ENCODE results near the gene SYCN.

SYCN gene

DNA sequence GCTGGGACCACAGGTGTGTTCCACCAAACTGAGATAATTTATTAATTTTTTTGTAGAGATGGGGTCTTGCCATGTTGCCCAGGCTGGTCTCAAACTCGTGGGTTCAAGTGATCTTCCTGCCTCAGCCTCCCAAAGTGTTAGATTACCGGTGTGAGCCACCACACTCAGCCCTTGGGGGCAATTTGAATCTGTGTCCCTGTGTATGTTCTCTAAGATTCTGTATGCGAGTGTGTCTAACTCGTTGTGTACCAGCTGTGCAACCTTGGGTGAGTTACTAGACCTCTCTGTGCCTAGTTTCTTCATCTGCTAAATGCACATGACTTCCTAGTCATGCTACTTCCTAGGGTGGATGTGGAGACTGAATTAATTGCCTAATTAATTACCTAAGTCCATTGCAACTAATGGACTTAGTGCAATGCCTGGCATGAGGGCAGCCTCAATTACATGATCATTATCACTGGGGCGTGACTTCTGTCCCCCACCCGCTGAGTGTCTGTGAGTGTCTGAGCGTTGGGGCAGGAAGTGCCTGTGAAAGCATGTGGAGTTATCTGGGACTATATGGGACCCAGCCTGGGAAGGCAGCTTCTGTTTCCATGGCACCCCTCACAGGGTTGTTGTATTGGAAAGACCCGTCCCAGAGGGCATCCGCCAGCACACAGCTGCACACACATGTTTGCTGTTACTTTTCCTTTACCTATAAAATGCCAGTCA is 9.1 kb downstream of the SYCN start:
- DNase-seq (ENCODE audit: low read depth, low spot score) = no peak

- DNase-seq (ENCODE audit: low read depth, low spot score) = no peak
These were observed 10.3 kb downstream of the SYCN start for GRCh38 chr19:39193803-39194202.

GRCh38 chr19:39192846-39193245 is 11.2 kb downstream of the SYCN start:
- DNase-seq (ENCODE audit: low read depth, low spot score) = no peak

DNA sequence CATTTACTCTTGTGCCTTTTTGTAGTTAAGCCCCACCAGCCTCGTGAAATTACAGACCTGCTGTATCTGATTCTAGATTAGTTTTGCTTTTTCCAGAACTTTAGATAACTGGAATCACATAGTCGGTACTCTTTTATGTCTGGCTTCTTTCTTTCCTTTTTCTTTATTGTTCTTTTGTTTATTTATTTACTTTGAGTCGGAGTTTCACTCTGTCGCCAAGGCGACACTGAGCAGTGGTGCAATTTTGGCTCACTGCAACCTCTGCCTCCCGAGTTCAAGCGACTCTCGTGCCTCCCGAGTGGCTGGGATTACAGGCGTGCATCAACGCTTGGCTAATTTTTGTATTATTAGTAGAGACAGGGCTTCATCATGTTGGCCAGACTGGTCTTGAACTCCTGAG is 13.3 kb downstream of the SYCN start:
- DNase-seq (ENCODE audit: low read depth, low spot score) = no peak

DNA sequence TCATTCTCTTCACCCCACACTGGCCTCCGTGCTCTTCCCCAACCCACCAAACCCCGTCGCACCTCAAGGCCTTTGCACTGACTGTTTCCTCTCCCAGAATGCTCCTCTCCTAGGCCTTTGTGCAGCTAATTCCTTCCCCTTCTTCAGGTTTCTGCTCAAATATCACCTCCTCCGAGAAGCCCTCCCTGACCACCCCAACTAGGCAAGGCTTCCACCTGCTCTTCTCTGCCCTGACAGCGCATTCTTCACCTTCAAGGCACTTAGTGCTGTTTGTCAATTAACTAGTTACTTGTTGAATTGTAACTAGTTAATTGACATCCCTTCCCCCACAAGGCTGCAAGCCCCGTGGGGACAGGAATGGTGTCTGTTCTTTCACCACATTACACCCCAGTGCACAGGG is 15.1 kb downstream of the SYCN start:
- DNase-seq (ENCODE audit: low read depth, low spot score) = no peak

DNA sequence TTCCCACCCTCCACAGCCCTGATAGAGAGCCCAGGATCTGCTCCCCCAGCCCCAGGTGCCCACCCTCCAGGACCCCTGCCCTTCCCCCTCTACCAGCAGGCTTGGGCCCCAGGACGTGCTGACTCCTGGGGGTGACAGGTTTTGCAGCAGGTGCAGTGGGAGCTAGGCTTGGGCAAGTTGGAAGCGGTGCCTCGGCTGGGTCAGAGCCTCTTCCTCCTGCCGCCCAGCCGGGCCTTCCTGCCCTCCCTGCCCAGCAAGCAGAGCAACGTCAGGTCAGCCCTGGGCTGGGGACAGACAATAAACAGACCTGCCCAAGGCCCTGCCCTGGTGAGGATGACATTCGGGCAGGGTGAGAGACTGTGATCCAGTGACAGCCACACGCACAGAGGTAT is 16.5 kb downstream of the SYCN start:
- DNase-seq (ENCODE audit: low read depth, low spot score) = no peak

DNA sequence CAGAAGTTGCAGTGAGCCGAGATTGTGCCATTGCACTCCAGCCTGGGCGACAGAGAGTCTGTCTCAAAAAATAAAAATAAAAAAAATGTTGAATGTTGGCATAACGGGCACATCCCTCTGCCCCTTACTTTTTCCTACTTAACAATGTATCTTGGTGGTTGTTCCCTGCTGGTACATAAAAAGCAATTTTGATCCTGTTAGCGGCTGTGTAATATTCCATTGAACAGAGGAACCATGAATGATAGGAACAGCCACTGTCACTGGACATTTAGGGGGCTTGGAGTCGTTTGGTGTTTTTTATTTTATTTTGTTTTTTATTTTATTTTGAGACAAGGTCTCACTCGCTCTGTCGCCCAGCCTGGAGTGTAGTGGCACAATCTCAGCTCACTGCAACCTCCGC is 17.7 kb downstream of the SYCN start:
- DNase-seq (ENCODE audit: low read depth, low spot score) = no peak

DNA sequence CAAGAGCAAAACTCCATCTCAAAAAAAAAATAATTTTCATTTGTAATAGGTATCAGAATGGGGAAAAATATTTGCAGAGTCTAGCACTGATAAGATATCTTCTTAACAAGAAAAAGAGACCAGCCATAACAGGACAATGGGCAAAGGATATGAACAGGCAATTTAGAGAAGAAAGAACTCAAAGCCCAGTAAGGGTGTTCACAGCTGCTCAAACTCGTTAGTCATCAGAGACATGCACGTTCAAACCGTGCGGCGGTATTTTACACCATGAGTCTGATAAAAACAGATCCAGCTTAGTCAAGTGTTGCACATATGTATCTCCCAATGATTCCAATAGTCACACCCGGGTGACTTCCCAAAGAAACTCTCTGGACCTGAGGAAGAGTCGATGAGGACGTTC is 21.0 kb downstream of the SYCN start:
- no peak for DNase-seq (ENCODE audit: low read depth, low spot score)

DNA sequence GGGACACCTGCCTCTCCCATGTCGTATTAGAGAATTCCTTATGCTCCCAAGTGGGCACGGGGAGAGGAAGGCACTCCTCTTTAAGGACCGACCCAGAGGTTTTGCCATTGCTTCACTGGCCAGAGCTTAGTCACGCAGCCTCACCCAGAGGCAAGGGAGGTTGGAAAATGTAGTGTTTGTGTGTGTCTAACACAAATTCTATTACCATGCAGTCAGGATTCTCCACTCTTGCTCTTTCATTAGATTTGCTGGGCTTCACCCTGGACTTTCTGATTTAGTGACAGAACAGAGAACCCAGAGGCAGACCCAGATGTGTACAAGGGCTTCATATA is 21.9 kb downstream of the SYCN start:
- no peak for DNase-seq (ENCODE audit: low read depth, low spot score)

DNA sequence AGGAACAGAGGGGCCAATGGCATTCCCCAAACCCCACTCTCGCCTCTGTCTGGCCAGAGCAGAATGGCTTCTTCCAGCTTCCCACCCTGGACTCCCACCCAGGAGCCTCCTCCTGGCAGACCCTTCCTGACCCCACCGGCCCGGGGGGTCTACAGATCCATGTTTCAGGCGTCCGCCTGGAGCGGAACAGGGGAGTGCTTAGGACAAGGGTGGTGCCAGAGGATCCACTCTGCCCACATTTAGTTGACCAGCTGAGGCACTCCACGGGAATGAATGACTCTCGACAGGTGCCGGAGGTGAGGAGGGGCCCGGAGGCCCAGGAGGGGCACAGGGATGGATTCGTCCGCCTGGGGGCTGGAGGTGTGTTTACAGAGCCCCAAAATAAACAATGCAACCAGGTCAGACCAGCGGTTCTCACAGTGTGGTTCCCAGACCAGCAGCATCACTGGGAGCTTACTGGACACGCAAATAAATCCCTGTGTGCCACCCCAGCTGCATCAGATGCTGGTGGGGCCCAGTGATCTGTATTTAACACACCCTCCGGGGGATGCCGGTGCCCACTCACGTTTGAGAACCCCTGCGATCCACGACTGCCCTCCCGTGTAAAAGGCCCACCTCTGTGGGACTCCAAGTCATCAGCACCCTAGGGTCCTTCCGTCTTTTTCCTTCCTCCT is 22.4 kb downstream of the SYCN start:
- no peak for DNase-seq (ENCODE audit: low read depth, low spot score)

DNA sequence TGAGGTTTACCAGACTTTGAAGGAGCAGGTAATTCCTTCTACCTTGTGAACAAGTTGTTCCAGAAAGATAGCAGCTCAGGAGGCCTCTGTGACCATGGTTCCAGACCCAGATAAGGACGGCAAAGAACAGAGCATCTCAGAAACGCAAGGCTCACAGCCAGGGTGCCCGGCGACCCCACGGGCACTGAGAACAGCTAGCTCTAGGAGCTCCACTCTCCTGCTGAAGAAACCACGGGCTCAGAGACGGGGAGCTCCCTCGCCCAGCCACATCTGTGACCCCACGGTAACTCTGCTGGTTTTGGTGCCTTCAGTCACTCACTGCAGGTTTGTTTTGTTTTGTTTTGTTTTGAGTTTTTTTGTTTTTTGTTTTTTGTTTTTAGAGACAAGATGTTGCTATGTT is 23.3 kb downstream of the SYCN start:
- no peak for DNase-seq (ENCODE audit: low read depth, low spot score)

- DNase-seq (ENCODE audit: low read depth, low spot score) = no peak
These were observed 24.3 kb downstream of the SYCN start for GRCh38 chr19:39179754-39180153.

DNA sequence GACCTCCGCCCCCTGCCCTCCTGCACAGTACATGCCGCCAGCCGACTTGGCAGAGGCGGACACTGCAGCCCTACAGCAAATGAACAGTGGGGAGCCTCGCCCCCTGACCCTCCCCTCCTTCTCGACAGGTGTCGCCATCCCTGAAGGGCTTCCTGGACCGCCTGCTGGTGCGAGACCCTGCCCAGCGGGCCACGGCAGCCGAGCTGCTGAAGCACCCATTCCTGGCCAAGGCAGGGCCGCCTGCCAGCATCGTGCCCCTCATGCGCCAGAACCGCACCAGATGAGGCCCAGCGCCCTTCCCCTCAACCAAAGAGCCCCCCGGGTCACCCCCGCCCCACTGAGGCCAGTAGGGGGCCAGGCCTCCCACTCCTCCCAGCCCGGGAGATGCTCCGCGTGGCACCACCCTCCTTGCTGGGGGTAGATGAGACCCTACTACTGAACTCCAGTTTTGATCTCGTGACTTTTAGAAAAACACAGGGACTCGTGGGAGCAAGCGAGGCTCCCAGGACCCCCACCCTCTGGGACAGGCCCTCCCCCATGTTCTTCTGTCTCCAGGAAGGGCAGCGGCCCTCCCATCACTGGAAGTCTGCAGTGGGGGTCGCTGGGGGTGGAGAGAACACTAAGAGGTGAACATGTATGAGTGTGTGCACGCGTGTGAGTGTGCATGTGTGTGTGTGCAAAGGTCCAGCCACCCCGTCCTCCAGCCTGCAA is 25.6 kb downstream of the SYCN start:
- no peak for DNase-seq (ENCODE audit: low read depth, low spot score)

- no peak for DNase-seq (ENCODE audit: low read depth, low spot score)
These were observed 26.3 kb downstream of the SYCN start for GRCh38 chr19:39177736-39178135.

DNA sequence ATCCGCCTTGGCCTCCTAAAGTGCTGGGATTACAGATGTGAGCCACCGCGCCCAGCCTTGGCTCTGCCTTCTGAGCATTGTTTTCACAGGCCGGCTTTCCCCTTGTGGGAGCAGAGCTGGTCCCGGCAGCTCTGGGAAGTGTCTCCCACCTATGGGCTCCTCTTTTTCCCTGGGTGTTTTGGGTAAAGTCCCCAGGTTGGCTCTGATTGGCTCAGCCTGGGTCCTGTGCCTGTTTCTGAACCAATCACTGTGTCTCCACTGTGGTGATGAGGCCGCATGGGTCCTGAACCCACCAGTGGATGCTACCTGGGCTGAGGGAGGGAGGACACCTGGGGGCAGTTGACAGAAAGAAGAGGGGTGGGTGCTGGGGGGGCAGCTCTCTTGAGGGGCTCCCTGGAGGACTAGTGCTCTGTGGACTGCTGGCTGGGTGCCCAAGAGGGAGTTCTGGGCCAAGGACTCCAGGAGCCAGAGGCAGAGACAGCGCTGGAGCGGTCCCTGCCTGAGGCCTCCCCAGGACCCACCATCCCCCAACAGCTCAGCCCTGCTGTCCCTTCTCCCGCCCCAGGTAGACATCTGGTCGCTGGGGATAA is 26.9 kb downstream of the SYCN start:
- DNase-seq (ENCODE audit: low read depth, low spot score) = no peak

DNA sequence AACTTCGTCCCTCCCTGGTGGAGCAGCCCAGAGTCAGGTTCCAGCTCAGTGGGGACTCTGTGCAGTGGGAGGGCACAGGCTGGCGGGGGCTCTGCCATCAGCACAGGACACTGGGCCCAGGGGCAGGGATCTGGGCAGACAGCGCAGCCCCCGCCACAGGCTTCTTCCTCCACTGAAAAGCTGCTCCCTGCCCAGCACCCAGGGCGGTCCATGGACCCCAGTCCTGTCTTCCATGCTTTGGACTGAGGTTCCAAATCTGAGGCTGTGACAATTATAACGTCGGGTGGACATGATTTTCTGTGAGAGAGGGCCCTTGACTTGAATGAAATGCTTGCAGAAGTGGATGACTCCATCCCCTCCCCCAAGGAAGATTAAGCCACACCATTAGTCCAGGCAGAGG is 28.5 kb downstream of the SYCN start:
- no peak for DNase-seq (ENCODE audit: low read depth, low spot score)

GRCh38 chr19:39174558-39175544 is 29.2 kb downstream of the SYCN start:
- no peak for DNase-seq (ENCODE audit: low read depth, low spot score)

DNA sequence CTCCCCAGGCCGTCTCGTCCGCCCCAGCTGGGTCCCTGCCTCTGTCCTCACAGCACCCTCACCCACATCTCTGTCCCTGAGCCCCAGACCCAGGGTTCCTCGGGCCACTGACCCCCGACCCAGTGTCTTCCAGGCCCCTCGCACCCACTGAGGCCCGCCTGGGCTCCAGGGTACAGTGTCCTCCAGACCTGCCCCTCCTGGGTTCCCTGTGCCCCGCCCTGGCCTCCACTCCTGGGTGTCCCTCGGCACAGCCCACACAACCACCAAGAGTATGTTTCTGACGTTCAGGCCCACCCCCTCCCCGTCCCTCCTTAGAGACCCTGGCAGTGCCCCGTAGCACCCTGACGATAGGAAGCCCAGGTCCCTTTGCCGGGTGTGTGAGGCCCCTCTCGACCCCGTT is 29.9 kb downstream of the SYCN start:
- DNase-seq (ENCODE audit: low read depth, low spot score) = no peak

DNA sequence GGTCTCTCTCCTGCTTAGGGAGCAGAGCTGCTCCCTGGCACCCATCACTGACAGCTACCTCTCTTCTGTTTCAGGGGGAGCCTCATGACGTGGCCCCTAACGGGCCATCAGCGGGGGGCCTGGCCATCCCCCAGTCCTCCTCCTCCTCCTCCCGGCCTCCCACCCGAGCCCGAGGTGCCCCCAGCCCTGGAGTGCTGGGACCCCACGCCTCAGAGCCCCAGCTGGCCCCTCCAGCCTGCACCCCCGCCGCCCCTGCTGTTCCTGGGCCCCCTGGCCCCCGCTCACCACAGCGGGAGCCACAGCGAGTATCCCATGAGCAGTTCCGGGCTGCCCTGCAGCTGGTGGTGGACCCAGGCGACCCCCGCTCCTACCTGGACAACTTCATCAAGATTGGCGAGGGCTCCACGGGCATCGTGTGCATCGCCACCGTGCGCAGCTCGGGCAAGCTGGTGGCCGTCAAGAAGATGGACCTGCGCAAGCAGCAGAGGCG is 30.5 kb downstream of the SYCN start:
- no peak for DNase-seq (ENCODE audit: low read depth, low spot score)

DNA sequence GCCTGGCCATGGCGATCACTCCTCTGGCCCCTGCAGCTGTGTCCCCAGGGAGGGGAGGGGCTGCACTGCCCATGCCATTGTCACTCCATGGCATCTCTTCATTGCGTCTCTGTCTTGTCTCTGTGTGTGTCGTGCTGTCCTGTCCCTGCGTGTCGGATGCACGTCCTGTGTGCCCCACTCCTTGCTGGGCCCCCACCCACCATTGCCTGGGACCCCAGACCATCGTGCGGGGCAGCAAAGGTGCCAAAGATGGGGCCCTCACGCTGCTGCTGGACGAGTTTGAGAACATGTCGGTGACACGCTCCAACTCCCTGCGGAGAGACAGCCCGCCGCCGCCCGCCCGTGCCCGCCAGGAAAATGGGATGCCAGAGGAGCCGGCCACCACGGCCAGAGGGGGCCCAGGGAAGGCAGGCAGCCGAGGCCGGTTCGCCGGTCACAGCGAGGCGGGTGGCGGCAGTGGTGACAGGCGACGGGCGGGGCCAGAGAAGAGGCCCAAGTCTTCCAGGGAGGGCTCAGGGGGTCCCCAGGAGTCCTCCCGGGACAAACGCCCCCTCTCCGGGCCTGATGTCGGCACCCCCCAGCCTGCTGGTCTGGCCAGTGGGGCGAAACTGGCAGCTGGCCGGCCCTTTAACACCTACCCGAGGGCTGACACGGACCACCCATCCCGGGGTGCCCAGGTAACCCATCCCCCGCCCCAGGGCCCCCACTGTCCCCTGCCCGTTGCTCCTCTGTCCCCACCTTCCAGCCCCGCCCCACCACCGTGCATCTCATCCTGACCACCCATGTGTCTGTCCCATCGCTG is 31.2 kb downstream of the SYCN start:
- no peak for DNase-seq (ENCODE audit: low read depth, low spot score)
